ENCODE data around the gene KIAA0930.

The KIAA0930 gene

DNA sequence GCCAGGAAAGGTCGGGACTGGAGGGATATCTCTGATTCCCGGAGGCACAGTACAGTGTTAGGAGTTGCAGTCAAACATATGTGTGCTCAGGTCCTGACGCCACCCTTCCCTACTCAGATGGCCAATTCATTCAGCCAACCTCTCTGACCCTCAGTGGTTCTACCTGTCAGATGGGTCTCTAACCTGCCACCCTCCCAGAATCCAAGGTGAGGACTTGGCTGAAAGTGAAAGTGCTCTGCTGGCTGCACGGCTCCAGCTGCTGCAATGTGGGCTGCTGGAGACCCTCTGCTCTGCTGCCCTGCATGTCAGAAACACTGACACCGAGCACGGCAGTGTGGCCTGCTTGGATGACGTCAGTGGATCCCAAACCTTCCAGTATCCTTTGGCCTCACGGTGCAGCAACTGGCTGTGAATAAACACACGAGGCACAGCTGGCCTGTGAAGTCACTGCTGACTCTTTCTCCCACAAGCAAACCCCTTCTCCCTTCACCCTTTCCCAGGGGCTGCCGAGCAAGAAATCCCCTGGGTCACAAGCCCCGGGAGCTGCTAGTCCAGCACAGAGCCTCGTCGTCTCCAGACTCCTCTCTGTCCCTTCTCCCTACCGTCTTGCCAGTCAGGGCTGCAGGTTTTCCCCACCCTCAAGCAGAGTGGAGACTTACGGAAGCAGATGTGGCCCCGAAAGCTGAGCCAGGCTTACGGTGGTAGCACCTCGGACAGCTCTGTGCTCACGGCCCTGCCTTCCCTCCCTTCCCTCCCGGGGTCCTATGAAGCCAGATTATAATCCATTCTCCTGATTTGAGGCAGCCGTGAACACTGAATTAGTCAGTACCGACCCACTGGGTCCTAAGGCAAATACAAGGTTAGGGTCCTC lies 24.3 kb downstream of the KIAA0930 start:
- DNase-seq (ENCODE audit: low spot score): no peak

DNA sequence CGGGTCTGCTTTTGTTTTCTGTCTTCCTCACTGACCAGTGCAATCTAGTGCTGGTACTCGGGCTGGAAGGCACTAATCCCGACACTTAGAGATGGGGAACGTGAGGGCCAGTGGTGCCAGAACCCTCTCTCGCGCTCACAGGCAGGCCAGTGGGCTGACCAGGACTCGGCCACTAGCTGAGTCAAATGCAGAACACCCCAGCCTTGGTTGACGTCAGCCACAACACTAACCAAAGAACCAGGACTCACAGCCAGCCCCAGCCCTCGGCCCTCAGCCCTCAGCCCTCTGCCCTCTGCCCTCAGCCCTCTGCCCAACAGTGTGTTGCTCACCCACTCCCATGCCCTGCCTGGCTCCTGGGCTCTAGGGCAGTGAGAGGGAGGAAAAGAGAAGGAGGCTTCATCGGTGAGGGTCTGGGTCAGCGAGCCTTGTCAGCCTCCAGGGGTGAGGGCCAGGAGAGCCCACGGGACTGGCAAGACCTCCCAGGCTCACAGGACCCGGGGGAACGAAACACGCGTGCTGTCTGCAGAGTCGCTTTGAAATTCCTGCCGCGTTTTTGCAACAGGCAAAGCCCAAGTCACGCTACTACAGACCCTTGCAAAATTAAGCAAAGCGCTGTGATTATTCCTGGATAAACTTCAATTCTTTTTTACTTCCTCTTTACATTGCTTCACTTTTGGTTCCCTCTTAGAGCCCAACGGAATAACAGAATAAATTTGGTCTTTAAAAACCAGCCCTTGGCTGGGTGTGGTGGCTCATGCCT lies 27.5 kb downstream of the KIAA0930 start:
- no peak for DNase-seq (ENCODE audit: low spot score)

DNA sequence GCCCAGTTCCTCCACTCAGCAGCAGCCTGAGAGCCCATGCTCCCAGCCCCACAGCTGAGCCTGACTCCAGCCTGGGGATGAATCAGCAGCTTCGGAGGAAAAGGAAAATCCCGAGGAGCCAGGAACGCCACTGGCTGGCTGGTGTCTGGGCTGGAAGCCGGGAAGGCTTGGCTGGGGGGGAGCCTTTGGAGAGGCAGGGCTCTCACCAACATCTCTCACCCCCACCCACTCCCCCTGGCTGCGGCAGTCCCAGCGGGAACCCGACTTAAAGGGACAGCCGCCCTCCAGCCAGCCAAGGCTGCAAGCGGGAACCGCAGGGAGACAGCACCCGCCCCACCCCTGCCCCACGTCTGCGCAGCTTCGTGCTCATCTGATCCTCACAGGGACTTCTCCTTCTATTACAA lies 28.4 kb downstream of the KIAA0930 start:
- no peak for DNase-seq (ENCODE audit: low spot score)

DNA sequence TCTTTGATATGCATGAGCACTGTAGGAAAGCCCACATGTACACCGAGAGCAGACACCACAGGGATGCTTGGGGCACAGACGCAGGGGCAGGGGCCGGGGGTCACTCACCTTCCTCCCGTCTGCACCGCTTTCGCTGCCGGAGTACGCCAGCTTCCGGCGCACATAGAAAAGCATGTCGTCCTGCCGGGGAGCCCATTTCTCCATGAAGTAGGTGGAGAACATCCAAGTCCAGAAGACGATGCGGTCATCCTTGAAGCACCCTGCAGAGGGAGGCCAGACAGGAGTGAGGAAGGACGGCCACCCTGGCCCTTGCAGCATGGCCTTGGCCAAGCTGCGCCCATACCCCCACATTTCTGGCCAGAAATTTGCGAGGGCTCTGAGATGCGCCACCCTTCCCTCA lies 28.8 kb downstream of the KIAA0930 start:
- no peak for DNase-seq (ENCODE audit: low spot score)

DNA sequence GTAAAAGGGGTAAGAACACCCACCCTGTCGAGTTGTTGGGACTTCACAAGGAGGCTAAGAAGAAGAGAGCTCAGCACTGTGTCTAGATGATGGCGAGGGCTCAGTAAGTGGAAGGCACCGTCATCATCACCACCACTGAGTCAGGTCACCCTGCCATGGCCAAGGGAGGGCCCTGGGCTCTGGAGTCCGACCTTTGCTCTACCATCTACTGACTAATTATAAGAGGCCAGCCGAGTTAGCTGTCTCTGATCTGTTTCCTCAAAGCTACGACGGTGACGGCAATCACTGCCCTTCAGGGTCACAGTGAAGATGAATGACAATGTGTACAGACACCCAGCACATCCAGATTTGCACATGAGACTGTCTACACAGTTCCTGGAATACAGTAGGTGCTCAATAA lies 29.3 kb downstream of the KIAA0930 start:
- no peak for DNase-seq (ENCODE audit: low spot score)

DNA sequence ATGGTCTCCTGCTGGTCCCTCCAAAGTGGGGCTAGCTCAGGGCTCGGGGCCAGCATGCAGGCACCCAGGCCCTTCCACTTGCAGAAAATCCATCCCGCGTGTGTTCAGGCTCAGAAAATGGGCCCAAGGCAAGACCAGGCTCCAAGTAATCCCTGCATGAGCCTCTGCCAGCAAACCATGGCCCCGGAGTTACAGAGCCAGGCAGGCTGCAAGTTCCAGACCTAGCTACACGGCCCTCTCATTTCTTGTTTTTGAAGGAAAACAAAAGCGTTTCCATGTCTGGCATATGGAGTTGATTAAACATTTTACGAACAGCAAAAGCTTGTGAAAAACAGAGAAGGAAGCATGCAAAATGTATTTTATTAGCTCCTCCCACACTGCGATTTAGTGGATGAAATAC lies 29.7 kb downstream of the KIAA0930 start:
- DNase-seq (ENCODE audit: low spot score): no peak

DNA sequence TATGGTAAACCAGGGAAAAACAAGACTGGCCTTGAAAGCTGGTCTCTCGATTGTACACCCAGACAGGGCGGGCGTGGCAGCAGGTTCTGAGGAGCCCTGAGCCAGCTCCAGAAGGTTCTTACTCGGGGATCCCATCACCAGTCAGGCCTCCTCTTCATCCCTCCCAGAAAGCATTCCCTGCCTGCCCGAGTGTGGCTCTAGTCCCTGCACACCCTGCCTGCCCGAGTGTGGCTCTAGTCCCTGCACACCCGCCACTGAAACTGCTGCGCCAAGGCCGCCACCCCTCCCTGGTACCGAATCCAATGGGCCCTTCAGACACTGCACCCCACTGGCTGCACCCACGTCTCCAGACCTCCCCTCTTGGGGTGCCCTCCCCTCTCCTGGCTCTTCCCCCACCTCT lies 30.1 kb downstream of the KIAA0930 start:
- DNase-seq (ENCODE audit: low spot score): no peak

DNA sequence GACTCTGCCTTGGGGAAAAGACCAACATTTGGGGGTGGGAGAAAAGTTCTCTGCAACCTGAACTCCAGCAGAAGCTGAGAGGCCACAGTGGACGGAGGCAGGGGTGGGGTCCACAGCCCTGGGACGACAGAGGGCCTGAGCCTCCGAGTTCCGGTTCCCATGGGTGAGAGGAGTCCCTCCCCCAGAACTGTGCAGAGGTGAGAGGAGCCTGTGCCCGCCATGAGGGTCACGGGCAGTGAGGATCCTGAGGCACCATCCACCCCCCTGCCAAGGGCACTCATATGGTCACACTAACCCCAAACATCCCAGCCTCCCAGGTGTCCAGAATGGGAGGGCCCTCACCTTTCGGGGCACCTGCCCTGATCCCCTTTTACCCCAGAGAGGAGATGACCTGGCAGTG lies 30.5 kb downstream of the KIAA0930 start:
- no peak for DNase-seq (ENCODE audit: low spot score)

DNA sequence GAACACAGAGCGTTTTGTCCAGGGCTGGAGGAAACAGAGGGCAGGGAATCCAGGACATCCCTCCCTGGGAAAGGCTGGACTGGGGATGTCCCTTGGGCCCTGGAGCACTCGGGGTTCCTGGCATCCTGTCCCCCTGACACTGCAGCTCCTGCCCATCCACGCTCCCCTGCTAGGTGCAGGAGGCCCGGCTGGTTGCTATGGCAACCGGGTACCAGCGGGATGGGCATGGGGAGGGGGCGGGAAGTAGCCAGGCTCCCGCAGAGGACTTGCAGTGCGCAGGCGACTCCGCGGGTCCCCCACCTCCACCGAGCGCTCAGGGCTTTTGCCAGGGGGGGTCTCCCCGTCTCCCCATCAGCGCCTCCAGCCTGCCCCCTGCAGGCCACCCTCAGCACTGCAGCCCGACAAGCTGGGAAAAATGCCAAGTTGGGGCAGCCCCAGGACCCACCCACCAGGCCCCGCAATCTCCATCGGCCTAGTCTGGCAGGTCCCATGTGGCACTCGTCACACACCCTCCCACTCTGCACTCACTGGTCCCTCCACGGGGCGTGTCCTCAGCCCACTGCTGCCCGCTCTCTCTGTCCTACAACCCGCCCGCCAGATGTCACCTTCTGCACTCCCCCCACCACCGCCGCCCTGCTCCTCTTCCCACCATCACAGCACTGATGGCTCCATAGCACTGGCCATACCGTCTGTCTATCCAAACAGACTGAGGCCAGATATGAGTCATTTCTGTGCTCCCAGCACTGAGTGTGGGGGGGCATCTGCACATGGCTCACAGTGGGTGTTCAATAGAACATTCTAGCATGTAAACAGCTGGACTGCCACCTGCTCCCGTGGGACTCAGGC lies 31.5 kb downstream of the KIAA0930 start:
- no peak for DNase-seq (ENCODE audit: low spot score)

DNA sequence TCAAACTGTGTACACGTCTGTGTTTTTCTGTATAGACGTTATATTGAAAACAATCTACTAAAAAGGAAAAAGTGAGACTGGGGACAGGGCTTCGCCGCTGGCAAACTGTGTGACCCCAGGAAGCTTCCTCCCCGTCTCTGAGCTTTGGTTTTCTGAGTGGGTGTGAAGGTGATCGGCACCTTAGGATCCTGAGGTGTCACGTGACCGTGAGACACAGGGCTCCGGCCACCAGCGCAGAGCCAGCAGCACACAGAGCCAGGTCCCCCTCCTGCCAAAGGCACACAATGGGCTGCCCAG lies 32.0 kb downstream of the KIAA0930 start:
- DNase-seq (ENCODE audit: low spot score): no peak

DNA sequence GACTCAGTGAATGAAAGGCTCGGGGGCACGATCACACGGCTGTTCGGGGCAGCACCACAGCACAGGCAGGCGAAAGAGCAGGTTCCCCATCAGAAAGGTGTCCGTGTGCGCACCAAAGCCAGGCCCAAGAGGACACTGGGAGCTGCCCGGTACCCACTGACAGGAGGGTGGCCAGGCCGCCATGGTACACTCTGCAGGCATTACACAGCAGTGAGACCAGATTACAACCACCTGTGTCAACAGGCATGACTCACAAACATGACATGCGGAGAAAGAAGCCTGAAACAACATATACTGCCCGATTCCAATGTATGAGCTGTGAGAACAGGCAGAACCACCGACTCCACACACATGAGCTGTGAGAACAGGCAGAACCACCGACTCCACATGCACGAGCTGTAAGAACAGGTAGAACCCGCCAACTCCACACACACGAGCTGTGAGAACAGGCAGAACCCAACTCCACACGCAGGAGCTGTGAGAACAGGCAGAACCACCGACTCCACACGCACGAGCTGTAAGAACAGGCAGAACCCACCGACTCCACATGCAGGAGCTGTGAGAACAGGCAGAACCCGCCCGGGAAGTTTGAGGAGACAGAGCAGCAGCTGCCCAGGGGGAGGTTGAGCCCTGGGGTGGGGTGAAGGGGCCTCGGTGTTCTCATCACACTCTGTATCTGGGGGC lies 32.6 kb downstream of the KIAA0930 start:
- DNase-seq (ENCODE audit: low spot score): no peak

DNA sequence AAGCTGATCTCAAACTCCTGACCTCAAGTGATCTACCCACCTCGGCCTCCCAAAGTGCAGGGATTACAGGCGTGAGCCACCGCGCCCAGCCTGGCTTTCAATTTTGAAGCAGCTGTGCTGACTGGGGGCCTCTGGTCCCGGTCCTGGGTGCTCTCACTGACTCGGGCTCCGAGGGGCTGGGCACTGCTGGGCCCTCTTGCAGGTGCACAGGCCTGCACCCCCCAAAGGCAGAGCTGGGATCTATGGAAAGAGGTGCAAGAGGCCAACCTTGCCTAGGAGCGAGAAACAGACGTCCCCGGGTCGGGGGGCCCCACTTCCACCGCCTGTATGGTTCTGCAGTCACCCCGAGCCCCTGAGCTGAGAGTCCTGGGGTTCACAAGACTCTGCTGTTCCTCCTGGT lies 33.2 kb downstream of the KIAA0930 start:
- no peak for DNase-seq (ENCODE audit: low spot score)

DNA sequence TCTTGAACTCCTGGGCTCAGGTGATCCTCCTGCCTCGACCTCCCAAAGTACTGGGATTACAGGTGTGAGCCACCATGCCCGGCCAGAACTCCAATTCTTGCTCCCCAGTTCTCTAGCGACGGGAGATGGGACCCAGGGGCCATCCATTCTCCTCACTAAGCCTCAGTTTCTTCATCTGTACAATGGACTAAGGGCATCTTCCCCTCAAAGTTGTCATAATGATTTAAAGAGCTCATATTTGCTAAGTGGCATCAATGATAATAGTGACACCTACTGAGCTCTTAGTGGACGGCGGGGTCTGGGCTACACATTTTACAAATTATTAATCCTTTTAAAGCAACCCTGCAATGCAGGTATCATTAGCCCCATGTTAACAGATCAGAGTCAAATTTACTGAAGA lies 34.5 kb downstream of the KIAA0930 start:
- DNase-seq (ENCODE audit: low spot score): no peak

DNA sequence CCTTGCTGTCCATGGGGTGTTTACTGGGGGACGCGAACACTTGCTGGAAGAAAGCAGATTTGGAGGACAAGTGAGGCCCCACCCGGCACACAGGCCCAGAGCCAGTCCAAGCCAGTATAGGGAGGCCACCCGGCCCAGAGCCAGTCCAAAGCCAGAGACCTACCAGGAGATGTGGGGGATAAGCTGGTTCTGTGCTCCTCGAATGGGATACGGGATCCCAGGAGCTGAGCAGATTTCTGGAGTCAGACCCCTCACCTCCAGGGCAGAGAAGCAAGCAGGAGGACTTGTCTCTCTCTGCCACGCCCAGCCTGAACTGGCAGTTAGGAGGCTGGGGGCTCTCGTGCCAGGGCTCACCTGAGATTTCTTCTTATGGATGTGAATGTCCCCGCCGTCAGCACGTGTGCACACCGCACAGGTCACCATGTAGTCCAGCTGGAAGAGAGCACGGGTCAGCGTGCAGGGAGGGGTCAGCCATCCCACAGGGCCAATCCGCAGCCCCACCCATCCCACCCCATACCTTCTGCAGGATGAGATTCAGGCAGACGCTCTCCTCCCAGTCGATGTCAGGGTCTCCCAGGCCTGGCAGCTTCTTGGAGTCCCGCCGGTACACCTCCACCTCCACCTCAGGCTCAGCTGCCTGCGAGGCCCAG lies 35.3 kb downstream of the KIAA0930 start:
- DNase-seq (ENCODE audit: low spot score): peak; percentile 60

DNA sequence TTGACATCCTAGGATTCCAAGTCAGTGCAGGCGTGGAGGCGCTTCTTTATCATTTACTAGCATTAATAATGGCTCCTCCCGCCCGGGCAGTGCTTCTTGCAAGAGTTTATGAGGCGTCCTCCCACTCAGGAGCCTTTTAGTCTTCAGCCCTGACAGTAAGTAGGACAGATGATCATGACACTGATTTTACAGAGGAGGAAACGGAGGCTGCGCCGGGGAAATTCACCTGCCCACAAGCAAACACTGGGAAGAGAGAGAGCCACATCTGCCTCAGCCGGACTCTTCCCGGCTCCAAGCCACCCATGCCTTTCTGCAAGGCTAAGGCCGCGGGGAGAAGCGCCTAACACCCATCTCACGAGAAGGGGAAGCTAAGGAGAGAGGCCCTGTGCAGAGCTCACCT lies 35.9 kb downstream of the KIAA0930 start:
- peak; percentile 61 for DNase-seq (ENCODE audit: low spot score)

DNA sequence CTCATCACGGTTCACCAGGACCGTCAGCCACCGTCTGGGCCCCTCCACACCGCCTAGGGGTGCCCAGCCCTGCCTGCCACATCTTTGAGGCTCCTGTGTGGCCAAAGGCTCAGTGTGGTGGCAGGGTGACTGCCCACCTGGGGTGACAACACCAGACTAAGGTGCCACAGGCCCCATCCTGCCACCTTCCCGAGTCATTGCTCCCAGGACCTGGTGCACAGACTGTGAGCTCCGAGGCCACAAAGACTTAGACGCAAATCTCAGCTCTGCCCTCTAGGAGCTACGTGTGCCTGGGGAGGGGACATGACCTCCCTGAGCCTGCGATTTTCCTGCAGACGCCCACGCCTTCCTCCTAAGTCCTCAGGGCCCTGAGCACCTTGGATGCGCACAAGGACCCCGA lies 36.5 kb downstream of the KIAA0930 start:
- DNase-seq (ENCODE audit: low spot score): no peak

DNA sequence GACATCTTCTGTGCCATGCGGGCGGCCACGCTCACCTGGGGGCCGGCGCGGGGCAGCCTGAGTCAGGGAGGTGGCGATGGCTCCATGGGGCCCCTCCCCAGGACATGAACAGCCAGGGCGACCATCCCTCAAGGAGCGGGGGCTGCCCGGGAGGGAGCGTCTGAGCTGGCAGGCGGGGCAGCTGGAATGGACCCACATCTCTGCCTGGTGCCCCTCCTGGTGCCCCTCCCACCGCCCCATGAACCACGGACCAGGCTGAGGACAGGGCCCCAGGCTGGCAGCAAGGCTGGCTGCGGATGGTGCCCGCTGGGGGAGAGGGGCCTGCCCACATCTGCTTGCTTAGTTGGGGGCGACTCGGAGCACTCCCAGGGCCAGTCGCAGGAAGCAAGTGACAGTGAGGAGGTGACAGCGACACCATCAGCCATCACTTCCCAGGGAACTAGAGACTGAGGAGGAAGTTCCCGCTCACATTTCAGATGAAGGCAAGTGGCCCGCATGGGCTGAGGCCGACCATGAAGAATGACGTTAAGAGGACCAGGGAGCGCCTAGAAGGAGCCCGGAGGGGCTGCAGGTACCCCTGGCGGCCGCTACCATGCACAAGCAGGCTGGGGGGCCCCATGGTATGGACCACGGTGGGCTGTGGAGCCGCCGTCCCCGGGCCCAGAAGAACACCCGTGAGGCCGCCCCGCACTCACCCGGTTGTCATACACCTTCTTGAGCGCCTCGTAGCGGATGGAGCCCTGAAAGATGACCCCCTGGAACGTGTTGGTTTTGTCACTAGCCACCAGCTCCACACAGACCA lies 37.3 kb downstream of the KIAA0930 start:
- DNase-seq (ENCODE audit: low spot score): no peak

DNA sequence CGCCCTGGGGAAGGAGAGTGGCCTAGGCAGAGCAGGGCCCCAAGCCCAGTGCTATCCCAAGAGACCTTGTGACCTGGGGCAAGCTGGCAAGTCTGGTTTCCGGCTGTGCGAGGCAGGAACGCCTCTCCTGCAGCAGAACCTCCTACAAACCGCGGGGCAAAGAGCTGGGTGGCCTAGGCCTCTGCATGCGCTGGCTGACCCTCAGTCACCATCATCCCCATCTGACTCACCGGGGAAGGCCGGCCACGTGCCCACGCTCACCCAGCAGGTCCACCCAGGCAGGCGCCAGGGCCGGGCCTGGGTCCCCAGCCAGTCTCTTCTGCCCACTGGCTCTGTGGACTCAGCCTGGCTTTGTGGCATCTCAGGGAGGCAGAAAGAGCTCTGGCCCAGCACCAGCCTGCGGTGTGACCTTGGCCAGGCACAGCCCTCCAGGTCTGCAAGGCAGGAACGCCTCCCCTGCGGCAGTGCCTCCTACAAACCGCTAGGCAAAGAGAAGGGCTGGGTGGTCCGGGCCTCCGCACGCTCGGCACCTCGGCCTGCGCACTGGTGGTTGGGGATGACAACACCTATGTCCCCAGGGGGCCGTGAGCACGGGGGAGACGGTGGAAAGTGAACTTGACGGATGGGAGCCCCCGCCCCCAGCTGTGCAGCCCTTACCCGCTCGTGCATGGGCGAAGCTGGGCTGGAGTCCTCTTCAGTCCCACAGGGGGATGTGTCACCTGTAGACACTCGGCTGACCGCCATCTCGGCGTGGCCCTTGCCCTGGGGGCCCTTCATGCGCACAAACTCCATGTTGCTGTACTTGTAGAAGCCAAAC lies 38.2 kb downstream of the KIAA0930 start:
- DNase-seq (ENCODE audit: low spot score): no peak

DNA sequence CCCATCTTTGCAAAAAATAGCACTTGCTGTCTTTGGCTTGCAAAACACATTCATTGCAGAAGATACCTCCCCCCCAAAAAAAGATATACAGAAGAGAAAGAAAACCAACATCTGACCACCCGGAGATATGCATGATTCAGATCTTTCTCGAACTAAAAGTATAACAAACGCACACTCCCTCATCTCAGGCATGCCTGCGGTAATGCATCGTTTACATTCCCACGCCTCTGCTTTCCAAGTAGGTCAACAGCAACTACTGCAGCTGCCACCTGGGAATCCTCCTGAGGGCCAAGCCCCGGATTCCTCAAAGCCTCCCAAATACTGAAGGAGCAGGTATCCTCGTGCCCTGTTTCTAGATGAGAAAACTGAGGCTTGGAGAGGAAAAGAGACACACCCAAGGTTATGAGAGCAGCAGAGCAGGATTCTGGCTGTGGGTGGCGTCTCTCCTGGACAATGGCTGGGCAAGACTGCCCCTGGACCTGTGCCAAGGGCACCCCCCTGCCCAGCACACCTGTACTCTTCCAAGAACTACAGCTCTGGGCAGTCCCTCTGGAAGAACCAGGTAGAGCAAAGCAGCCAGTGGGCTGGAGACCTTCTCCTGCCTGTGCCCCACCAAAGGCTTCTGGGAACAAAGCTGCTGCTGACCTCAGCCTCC lies 38.9 kb downstream of the KIAA0930 start:
- DNase-seq (ENCODE audit: low spot score): no peak
